NCI-H2107 treated with DMSO at 0.1 percent for 48 hours (cell line): ENCODE results near the gene CMTM5.
"Not testable (repeated sequence)": the region's sequence is repeated elsewhere in the genome, so short reads cannot be mapped to it uniquely, and the experiment has no call there.

Experiments used
- DNase-seq: peaks from one replicate; lab custom pipeline; 2025; ENCODE audit not compliant: unreplicated experiment; lab: John Stamatoyannopoulos, UW

CMTM5 gene

GRCh38 chr14:23396126-23396525 lies 19.3 kb downstream of the CMTM5 start:
- DNase-seq = no peak

GRCh38 chr14:23396781-23397407 lies 20.0 kb downstream of the CMTM5 start:
- DNase-seq = no peak

GRCh38 chr14:23398348-23398747 lies 21.5 kb downstream of the CMTM5 start:
- DNase-seq = peak; percentile 99

GRCh38 chr14:23399136-23399535 lies 22.3 kb downstream of the CMTM5 start:
- no peak for DNase-seq

- DNase-seq = no peak
Measured at GRCh38 chr14:23399591-23399990, 22.7 kb downstream of the CMTM5 start.

- not testable (repeated sequence) for DNase-seq
Measured at GRCh38 chr14:23400496-23401149, 23.8 kb downstream of the CMTM5 start.

GRCh38 chr14:23401291-23401690 lies 24.4 kb downstream of the CMTM5 start:
- DNase-seq = no peak

GRCh38 chr14:23402296-23403138 lies 25.7 kb downstream of the CMTM5 start:
- no peak for DNase-seq

GRCh38 chr14:23403139-23403438 lies 26.2 kb downstream of the CMTM5 start:
- no peak for DNase-seq

- no peak for DNase-seq
Measured at GRCh38 chr14:23403908-23404307, 27.1 kb downstream of the CMTM5 start.

GRCh38 chr14:23404331-23404900 lies 27.6 kb downstream of the CMTM5 start:
- DNase-seq = no peak

- no peak for DNase-seq
Measured at GRCh38 chr14:23405096-23405495, 28.2 kb downstream of the CMTM5 start.

GRCh38 chr14:23405516-23406025 lies 28.7 kb downstream of the CMTM5 start:
- DNase-seq = no peak

GRCh38 chr14:23406244-23406643 lies 29.4 kb downstream of the CMTM5 start:
- DNase-seq = peak; percentile 99

GRCh38 chr14:23406725-23407355 lies 30.0 kb downstream of the CMTM5 start:
- no peak for DNase-seq

GRCh38 chr14:23407516-23408306 lies 30.9 kb downstream of the CMTM5 start, which contains the start of gene MYH6:
TSS of gene MYH6 (minus strand) at chr14:23408273. CDS start at chr14:23407223, 1,050 bp downstream.
- DNase-seq = no peak

- no peak for DNase-seq
Measured at GRCh38 chr14:23408307-23408630, 31.4 kb downstream of the CMTM5 start.

GRCh38 chr14:23409475-23409874 lies 32.6 kb downstream of the CMTM5 start:
- no peak for DNase-seq

- no peak for DNase-seq
Measured at GRCh38 chr14:23409966-23410635, 33.3 kb downstream of the CMTM5 start.
